ENCODE measurements around the gene LSAMP.

- TF ChIP-seq POLR2AphosphoS5 (IDR thresholded peaks at IDR 0.05; ENCODE audit: insufficient read depth in 1 of 2, low read depth in 1 of 2) (no peak), CTCF (IDR thresholded peaks at IDR 0.05) (no peak)
Measured at GRCh38 chr3:116057400-116058006, 387.8 kb downstream of the LSAMP start.
